GM12878 (cell line): ENCODE data around the gene PCED1A. TPM values are rescaled to one million over a fixed set of nuclear protein-coding genes. Genes with fewer than 3 reads are reported as not detected.

Experiments
- ATAC-seq: fragments of 200-7000 bp; cut with Tn5 transposase; 3 replicates; pipeline ENCODE4 v1.9.1; 2020; ENCODE audit warnings: mild to moderate bottlenecking, moderate library complexity
- BruUV-seq: library from RNA; stranded (reverse); fragments of 400-500 nt; replicated peaks from 2 replicates; lab custom pipeline; 2021; lab: Mats Ljungman, UMichigan
- CTCF ChIA-PET: fragments of 300-600 bp; sonication (Branson Sonifier 250); formaldehyde crosslinking; extraction: SDS; loops from one replicate; lab custom pipeline; 2021; ENCODE audit warnings: inconsistent platforms; lab: Yijun Ruan, JAX
- POLR2A ChIA-PET: fragments of 350-600 bp; formaldehyde crosslinking; extraction: SDS; loops from one replicate; lab custom pipeline; 2021; ENCODE audit warnings: inconsistent platforms; lab: Charles Lee
- RAD21 ChIA-PET: fragments of 300-600 bp; sonication (Branson Sonifier 250); formaldehyde crosslinking; loops from one replicate; lab custom pipeline; 2023; ENCODE audit warnings: antibody characterized with exemption; ENCODE audit not compliant: unreplicated experiment; lab: Charles Lee
- SMC1A ChIA-PET: fragments of 300-600 bp; sonication (Branson Sonifier 250); formaldehyde crosslinking; loops from one replicate; lab custom pipeline; 2023; ENCODE audit not compliant: unreplicated experiment, uncharacterized antibody; lab: Charles Lee
- DNase-seq: peaks from one replicate; pipeline ENCODE4 v3.0.0-alpha.2; 2011; ENCODE audit warnings: low read depth, low spot score
- FAIRE-seq: peaks from 3 replicates; lab custom pipeline; 2011; peaks lifted over from hg19 to GRCh38; lab: Jason Lieb, UNC
- H2AFZ ChIP-seq: 2 replicates; pipeline ENCODE4 v1.6.0; 2011; ENCODE audit warnings: low read depth, low read length, control low read depth; ENCODE audit not compliant: control insufficient read depth
- H3K27ac ChIP-seq: 2 replicates; pipeline ENCODE4 v1.5.1; 2011; ENCODE audit warnings: control low read depth; ENCODE audit not compliant: control insufficient read depth, insufficient read depth
- H3K27me3 ChIP-seq, 2 experiments: replicated peaks in 1 of 2; 2 replicates each; pipeline versions ENCODE4 v1.6.0 to v1.6.1; 2011; ENCODE audit warnings: low read length in 1 of 2; ENCODE audit not compliant: control insufficient read depth in 2 of 2, insufficient read depth in 2 of 2
- H3K36me3 ChIP-seq, 2 experiments: 2 replicates each; pipeline ENCODE4 v1.5.1; 2011; ENCODE audit warnings: low read length in 1 of 2; ENCODE audit not compliant: control insufficient read depth in 2 of 2, insufficient read depth in 2 of 2
- H3K4me1 ChIP-seq: 2 replicates; pipeline ENCODE4 v1.6.1; 2011; ENCODE audit warnings: mild to moderate bottlenecking, low read length, moderate library complexity, mixed read lengths; ENCODE audit not compliant: control insufficient read depth, insufficient read depth
- H3K4me2 ChIP-seq: 2 replicates; pipeline ENCODE4 v1.6.0; 2011; ENCODE audit warnings: control low read depth; ENCODE audit not compliant: control insufficient read depth, insufficient read depth
- H3K4me3 ChIP-seq: fragments of 200-600 bp; sonication (generic); 2 replicates; pipeline ENCODE4 v1.5.1; 2016
- H3K79me2 ChIP-seq: 2 replicates; pipeline ENCODE4 v1.6.0; 2011; ENCODE audit warnings: low read length; ENCODE audit not compliant: control insufficient read depth, insufficient read depth
- H3K9ac ChIP-seq: 2 replicates; pipeline ENCODE4 v1.8.0; 2011; ENCODE audit warnings: low read length, control low read depth, mixed read lengths; ENCODE audit not compliant: control insufficient read depth, insufficient read depth
- H3K9me3 ChIP-seq: replicated peaks from 3 replicates; pipeline ENCODE4 v1.5.1; 2011; ENCODE audit warnings: mild to moderate bottlenecking, low read length; ENCODE audit not compliant: control insufficient read depth, insufficient read depth
- H4K20me1 ChIP-seq: 2 replicates; pipeline ENCODE4 v1.6.0; 2011; ENCODE audit not compliant: control insufficient read depth, insufficient read depth
- CHD2 ChIP-seq: IDR thresholded peaks from 2 replicates; pipeline ENCODE4 v1.6.1; 2011; ENCODE audit warnings: low read depth, low read length, improper control_type of control experiment, borderline replicate concordance
- IKZF2 ChIP-seq, 2 experiments: fragments of 450-650 bp; IDR thresholded peaks; 2 replicates each; pipeline ENCODE4 v1.6.1; 2017; ENCODE audit warnings: mild to moderate bottlenecking in 2 of 2, moderate library complexity in 2 of 2
- NFXL1 ChIP-seq: fragments of 450-650 bp; IDR thresholded peaks from 2 replicates; pipeline ENCODE4 v1.6.1; 2017; ENCODE audit warnings: antibody characterized with exemption, mild to moderate bottlenecking, borderline replicate concordance
- PML ChIP-seq: IDR thresholded peaks from 2 replicates; pipeline ENCODE4 v1.6.1; 2012; ENCODE audit warnings: low read length, inconsistent platforms
- RB1 ChIP-seq: fragments of 450-650 bp; formaldehyde crosslinking; IDR thresholded peaks from 2 replicates; pipeline ENCODE4 v1.6.1; 2017; ENCODE audit warnings: mild to moderate bottlenecking, borderline replicate concordance
- TCF12 ChIP-seq: IDR thresholded peaks from 2 replicates; pipeline ENCODE4 v1.6.1; 2011; ENCODE audit warnings: low read depth, mild to moderate bottlenecking, low read length
- YY1 ChIP-seq: IDR thresholded peaks from 2 replicates; pipeline ENCODE4 v1.6.1; 2011; ENCODE audit warnings: low read depth, mild to moderate bottlenecking, low read length
- ZNF384 ChIP-seq: IDR thresholded peaks from 2 replicates; pipeline ENCODE4 v1.6.1; 2012; ENCODE audit warnings: low read depth, mild to moderate bottlenecking, low read length, improper control_type of control experiment, borderline replicate concordance
- WGBS: methylation state at CpG from one replicate; pipeline ENCODE4 v1.1.6; 2016; ENCODE audit warnings: low lambda C conversion rate; ENCODE audit not compliant: insufficient replicate concordance, insufficient coverage; ENCODE audit errors: missing lambda C conversion rate; 5-methylcytosine and 5-hydroxymethylcytosine counted together
- in situ Hi-C: fragments of 300-500 bp; cut with MboI; formaldehyde crosslinking; loops from 9 replicates; pipeline ENCODE4 v1.14.3; 2018; ENCODE audit warnings: mixed read lengths
- intact Hi-C: fragments of 100-400 bp; cut with micrococcal nuclease; formaldehyde crosslinking; loops from one replicate; pipeline ENCODE4 v1.14.2; 2022; ENCODE audit not compliant: unreplicated experiment
- polyA plus RNA-seq, 11 experiments: library from polyadenylated mRNA; depleted of rRNA in 4 of 11; unstranded in 6 of 11; stranded (reverse) in 5 of 11; fragments of >200 nt; fragmentation: Nextera tagmentation in 4 of 11; fragmentation: Illumina TruSeq in 1 of 11; extraction: Ambion mirVana in 4 of 11; extraction: Trizol in 1 of 11; gene quantifications; 1 replicate in 1 of 11; 2 replicates in 10 of 11; pipeline versions ENCODE4 v1.2.1 to v1.2.3, GENCODE V29; 2011 to 2016; ENCODE audit warnings: inconsistent platforms in 2 of 11, missing spikeins in 2 of 11, low read depth in 1 of 11
- total RNA-seq, 4 experiments: library from RNA; depleted of rRNA in 3 of 4; stranded (reverse); fragments of >200 nt in 3 of 4; fragmentation: Illumina TruSeq in 1 of 4; extraction: Trizol in 1 of 4; gene quantifications; 2 replicates each; pipeline versions ENCODE4 v1.2.1 to v1.2.3, GENCODE V29; 2013 to 2021
- TF ChIP-seq, protein P1 (sequence below): fragments of 450-650 bp; formaldehyde crosslinking; IDR thresholded peaks from 2 replicates; pipeline ENCODE4 v1.4.0; 2020; ENCODE audit warnings: mild to moderate bottlenecking, moderate library complexity
- TF ChIP-seq, protein P2 (sequence below): IDR thresholded peaks from 2 replicates; pipeline ENCODE4 v1.6.1; 2011; ENCODE audit warnings: mild to moderate bottlenecking, low read depth, low read length, moderate library complexity; ENCODE audit not compliant: insufficient replicate concordance
- TF ChIP-seq, protein P3 (sequence below): fragments of 450-650 bp; IDR thresholded peaks from 2 replicates; pipeline ENCODE4 v1.6.1; 2017; ENCODE audit warnings: mild to moderate bottlenecking, moderate library complexity
- TF ChIP-seq, protein P4 (sequence below): fragments of 450-650 bp; IDR thresholded peaks from 2 replicates; pipeline ENCODE4 v1.6.1; 2017; ENCODE audit warnings: antibody characterized with exemption, mild to moderate bottlenecking, moderate library complexity

PCED1A gene
- total and polyA plus RNA-seq, 10 of the 15 experiments (the other 5 are each of a cell fraction or from before 2014, with no cell fraction given), result 4.5 to 30.9 (median 12.0) TPM

DNA sequence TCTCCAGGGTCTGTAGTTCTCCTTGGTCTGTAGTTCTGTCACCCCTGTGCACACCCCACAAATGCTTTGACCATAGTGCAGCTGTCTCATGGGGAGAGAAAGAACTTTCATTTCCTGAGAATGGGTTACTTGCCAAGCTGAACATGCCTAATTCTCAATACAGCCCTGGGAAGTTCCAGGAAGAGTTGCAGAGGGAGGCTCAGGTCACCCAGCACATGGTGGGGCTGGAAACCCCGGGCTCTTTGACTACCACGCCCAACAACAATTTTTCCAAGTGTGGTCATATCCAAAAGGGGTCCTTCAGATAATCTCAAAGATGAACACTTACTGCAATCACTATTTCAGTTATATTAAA, 30.6 kb upstream of the PCED1A start:
- H3K9ac ChIP-seq, result no peak overlapping the region
- WGBS, result 67% methylated on average over 2 of the region's 2 CpGs
- peaks cover 9% of the 10 kb centered on the region for H3K4me1 ChIP-seq
- intact Hi-C loops, result loop anchor here (5.0 kb wide), 2 partner anchors 111 to 131 kb away; no protein-coding TSS in a partner anchor
- ChIA-PET POLR2A (interaction anchor here (1.2 kb wide), 1 partner anchor 30 kb away, joined by 3 read pairs; no protein-coding TSS in a partner anchor), CTCF (interaction anchor here (1.1 to 2.1 kb wide), 2 partner anchors 15 to 130 kb away, joined by 3 to 6 read pairs; no protein-coding TSS in a partner anchor), SMC1A (interaction anchor here (0.8 kb wide), 1 partner anchor 16 kb away, joined by 3 read pairs; no protein-coding TSS in a partner anchor), RAD21 (interaction anchor here (1.1 kb wide), 1 partner anchor 130 kb away, joined by 3 read pairs; no protein-coding TSS in a partner anchor)
- no peaks in the 10 kb centered on the region for H3K9me3 ChIP-seq
- peaks cover 26% of the 10 kb centered on the region for H3K79me2 ChIP-seq
- H3K4me2 ChIP-seq, result no peak overlapping the region
- H3K27ac ChIP-seq, result no peak overlapping the region
- peaks cover 3 to 5% of the 10 kb centered on the region in 2 experiments; a peak in 3 of 4 replicates for H3K36me3 ChIP-seq
- in situ Hi-C loops, result no loop called here
- H3K27me3 ChIP-seq, result no peaks in the 10 kb centered on the region
- FAIRE-seq (no peak), DNase-seq (no peak), ATAC-seq (no peak)
- no peak overlapping the region for H3K4me3 ChIP-seq
- H4K20me1 ChIP-seq, result no peaks in the 10 kb centered on the region
- H2AFZ ChIP-seq, result no peak overlapping the region
- BruUV-seq, result no TSS peak
- TF ChIP-seq, protein P1, sequence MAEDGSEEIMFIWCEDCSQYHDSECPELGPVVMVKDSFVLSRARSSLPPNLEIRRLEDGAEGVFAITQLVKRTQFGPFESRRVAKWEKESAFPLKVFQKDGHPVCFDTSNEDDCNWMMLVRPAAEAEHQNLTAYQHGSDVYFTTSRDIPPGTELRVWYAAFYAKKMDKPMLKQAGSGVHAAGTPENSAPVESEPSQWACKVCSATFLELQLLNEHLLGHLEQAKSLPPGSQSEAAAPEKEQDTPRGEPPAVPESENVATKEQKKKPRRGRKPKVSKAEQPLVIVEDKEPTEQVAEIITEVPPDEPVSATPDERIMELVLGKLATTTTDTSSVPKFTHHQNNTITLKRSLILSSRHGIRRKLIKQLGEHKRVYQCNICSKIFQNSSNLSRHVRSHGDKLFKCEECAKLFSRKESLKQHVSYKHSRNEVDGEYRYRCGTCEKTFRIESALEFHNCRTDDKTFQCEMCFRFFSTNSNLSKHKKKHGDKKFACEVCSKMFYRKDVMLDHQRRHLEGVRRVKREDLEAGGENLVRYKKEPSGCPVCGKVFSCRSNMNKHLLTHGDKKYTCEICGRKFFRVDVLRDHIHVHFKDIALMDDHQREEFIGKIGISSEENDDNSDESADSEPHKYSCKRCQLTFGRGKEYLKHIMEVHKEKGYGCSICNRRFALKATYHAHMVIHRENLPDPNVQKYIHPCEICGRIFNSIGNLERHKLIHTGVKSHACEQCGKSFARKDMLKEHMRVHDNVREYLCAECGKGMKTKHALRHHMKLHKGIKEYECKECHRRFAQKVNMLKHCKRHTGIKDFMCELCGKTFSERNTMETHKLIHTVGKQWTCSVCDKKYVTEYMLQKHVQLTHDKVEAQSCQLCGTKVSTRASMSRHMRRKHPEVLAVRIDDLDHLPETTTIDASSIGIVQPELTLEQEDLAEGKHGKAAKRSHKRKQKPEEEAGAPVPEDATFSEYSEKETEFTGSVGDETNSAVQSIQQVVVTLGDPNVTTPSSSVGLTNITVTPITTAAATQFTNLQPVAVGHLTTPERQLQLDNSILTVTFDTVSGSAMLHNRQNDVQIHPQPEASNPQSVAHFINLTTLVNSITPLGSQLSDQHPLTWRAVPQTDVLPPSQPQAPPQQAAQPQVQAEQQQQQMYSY, result no peak
- TF ChIP-seq, protein P2, sequence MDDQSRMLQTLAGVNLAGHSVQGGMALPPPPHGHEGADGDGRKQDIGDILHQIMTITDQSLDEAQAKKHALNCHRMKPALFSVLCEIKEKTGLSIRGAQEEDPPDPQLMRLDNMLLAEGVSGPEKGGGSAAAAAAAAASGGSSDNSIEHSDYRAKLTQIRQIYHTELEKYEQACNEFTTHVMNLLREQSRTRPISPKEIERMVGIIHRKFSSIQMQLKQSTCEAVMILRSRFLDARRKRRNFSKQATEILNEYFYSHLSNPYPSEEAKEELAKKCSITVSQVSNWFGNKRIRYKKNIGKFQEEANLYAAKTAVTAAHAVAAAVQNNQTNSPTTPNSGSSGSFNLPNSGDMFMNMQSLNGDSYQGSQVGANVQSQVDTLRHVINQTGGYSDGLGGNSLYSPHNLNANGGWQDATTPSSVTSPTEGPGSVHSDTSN, result no peak
- TF ChIP-seq YY1 (no peak), CHD2 (no peak), RB1 (no peak), ZNF384 (no peak), PML (no peak), IKZF2 (IDR thresholded peaks at IDR 0.05) (no peak), NFXL1 (no peak), TCF12 (no peak)
- TF ChIP-seq, protein P3, sequence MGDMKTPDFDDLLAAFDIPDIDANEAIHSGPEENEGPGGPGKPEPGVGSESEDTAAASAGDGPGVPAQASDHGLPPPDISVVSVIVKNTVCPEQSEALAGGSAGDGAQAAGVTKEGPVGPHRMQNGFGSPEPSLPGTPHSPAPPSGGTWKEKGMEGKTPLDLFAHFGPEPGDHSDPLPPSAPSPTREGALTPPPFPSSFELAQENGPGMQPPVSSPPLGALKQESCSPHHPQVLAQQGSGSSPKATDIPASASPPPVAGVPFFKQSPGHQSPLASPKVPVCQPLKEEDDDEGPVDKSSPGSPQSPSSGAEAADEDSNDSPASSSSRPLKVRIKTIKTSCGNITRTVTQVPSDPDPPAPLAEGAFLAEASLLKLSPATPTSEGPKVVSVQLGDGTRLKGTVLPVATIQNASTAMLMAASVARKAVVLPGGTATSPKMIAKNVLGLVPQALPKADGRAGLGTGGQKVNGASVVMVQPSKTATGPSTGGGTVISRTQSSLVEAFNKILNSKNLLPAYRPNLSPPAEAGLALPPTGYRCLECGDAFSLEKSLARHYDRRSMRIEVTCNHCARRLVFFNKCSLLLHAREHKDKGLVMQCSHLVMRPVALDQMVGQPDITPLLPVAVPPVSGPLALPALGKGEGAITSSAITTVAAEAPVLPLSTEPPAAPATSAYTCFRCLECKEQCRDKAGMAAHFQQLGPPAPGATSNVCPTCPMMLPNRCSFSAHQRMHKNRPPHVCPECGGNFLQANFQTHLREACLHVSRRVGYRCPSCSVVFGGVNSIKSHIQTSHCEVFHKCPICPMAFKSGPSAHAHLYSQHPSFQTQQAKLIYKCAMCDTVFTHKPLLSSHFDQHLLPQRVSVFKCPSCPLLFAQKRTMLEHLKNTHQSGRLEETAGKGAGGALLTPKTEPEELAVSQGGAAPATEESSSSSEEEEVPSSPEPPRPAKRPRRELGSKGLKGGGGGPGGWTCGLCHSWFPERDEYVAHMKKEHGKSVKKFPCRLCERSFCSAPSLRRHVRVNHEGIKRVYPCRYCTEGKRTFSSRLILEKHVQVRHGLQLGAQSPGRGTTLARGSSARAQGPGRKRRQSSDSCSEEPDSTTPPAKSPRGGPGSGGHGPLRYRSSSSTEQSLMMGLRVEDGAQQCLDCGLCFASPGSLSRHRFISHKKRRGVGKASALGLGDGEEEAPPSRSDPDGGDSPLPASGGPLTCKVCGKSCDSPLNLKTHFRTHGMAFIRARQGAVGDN, result no peak
- TF ChIP-seq, protein P4, sequence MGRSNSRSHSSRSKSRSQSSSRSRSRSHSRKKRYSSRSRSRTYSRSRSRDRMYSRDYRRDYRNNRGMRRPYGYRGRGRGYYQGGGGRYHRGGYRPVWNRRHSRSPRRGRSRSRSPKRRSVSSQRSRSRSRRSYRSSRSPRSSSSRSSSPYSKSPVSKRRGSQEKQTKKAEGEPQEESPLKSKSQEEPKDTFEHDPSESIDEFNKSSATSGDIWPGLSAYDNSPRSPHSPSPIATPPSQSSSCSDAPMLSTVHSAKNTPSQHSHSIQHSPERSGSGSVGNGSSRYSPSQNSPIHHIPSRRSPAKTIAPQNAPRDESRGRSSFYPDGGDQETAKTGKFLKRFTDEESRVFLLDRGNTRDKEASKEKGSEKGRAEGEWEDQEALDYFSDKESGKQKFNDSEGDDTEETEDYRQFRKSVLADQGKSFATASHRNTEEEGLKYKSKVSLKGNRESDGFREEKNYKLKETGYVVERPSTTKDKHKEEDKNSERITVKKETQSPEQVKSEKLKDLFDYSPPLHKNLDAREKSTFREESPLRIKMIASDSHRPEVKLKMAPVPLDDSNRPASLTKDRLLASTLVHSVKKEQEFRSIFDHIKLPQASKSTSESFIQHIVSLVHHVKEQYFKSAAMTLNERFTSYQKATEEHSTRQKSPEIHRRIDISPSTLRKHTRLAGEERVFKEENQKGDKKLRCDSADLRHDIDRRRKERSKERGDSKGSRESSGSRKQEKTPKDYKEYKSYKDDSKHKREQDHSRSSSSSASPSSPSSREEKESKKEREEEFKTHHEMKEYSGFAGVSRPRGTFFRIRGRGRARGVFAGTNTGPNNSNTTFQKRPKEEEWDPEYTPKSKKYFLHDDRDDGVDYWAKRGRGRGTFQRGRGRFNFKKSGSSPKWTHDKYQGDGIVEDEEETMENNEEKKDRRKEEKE, result no peak
